NCI-H1436 (cell line): ENCODE measurements around the gene CHN2.

Experiments used
- DNase-seq: peaks from one replicate; lab custom pipeline; 2025; lab: John Stamatoyannopoulos, UW

CHN2 gene

DNA sequence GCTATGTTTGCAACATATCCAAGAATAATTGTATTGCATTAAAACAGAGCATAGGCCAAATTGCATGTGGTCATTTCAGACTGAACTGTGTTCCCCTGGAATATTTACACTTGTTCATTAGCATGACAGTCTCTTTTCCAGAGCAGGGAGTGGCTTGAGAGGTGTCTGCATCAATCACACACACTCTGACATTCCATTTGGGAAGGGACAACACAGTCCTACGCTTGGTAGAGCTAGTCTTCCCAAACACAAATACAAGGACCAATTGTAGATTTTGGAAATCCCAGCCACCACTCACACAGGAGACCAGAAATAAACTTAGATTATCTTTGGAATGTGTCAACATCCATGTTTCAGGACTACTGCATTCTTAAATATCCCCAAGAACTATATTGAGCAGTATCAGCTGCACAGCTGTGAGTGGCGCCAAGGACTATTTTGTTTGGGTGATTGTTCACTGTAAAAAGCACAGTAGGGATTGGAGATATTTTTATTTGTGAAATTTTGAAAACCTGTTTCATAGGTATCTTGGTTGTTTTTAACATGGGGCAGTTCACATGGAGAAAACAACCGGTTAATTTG is 275.5 kb downstream of the CHN2 start:
- DNase-seq: no peak

DNA sequence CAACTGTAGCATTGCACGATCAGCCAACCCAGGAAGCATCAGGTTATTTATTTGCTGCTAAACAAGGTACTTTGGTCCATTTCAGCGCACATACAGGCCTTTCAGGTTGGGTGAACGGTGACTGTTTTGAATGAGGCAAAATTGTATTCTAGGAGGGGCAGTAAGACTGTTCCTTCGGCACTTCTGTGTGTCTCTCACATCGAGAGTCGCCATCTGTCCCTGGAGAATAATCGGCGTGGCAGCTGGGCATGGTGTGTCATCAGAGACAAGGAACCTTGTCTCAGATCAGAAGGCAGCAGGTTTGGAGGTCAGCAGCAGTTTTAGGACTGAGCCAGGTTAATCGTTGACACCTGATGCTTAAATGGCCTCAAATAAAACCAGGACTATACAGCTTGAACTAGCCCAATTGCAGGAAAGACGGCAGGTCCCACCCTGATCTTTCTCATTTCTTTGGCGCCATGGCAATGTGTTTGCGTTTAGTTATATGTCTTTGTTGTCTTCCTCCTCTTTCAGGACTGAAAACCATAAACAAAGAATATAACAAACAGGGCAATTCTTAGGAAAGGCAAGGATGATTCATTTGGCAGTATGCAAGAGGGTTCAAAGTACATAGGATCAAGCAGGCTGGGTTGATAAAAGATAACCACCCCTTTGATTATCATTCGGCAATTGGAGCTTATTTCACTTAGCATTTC is 277.0 kb downstream of the CHN2 start:
- no peak for DNase-seq

DNA sequence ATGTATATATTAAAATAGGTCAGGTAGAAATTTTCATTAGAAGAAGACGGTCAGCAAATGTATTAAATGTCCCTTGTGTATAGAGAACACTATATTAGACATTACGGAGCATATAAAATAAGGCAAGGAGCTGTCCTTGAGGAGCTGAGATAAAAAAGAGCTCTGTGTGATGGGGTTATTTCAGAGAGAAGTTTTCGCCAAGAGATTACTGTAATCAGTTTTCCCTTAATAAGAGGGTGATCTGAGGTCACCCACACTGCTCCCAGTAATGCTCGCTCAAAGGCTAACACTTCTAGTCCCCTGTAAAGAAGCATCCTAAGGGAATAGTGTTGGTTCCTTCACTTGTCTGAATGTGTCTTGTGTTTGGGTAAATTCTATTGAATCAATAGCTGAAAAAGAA is 282.3 kb downstream of the CHN2 start:
- no peak for DNase-seq

DNA sequence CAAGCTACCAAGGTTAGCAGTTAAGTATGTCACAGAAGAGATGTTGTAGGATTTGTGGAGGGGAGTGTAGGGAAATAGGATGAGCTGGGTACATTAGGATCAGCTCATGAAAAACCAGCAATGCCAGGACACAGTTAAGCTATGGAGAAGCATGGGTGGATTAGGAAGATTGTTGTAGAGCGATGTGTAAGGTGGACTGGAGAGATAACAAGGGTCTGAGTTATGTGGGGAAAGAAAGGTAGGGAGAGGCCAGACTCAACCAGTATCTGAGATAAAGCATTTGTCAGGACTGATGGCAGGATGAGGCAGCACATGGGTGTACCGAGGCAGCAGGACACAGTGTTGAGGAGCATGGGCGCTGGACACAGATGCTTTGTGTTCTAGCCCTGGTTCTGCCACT is 283.7 kb downstream of the CHN2 start:
- DNase-seq: no peak

DNA sequence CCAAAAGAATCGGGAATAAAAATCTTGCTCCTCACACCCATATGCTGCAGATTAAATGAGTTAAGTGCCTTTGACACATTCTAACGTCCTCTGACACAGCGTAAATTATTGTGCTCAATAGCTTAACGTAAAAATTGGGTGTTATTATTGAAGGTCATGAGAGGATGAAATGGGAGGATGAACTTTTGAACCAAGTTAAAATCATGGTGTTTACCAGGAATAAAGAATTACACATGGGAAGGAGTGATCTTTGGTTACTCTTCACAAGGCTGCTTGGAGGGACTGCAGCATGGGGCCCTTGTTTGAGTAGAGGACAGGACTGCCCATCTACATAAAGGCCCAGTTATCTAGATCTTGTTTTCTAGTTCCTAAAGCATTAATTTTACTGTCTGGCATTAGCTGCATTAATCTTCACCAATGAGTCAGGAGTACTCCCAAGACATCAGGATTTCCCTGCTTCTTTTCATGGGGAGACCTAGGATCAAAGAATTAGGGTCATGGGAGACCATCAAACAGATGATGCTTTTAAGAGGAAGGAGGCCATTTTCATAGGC is 284.2 kb downstream of the CHN2 start:
- no peak for DNase-seq

DNA sequence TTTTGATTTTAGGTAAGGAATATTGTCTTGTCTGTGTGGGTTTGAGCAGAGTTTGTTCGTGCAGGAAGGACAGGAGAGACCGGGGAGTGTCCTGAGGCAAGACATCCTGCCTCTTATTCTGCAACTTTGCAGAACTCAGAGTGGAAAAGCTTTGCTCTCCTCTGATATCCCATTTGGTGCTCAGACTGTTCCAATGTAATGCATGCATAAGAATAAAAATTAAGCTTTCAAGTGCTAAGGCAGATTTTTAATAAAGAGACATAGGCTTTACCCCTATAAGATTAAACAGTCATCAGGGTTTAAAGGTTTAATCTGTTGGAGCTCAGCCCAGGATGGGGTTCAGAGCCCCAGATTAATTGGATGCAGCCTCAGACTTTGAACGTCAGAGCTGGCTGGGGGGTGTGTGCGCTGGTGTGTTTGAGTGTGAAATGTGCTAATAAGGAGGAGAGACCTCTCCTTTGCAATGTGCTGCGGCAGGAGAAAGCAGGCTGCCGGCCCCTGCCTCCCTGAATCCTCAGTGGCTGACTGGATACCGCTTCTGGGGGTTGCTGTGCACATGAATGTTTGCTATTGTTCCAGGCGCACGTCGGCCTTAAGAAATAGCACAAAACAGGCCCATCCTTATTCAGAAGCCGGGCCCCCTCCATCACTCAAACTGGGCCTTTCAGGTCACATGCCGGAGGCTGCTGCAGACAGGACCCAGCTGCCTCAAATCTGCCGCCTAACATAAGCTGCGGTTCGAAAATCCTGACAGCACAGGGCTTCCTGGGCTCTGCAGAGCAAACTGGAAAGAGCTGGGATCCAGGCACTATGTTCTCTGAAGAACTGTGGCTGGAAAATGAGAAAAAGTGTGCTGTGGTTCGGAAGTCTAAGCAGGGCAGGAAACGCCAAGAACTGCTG is 285.0 kb downstream of the CHN2 start:
- DNase-seq: no peak

DNA sequence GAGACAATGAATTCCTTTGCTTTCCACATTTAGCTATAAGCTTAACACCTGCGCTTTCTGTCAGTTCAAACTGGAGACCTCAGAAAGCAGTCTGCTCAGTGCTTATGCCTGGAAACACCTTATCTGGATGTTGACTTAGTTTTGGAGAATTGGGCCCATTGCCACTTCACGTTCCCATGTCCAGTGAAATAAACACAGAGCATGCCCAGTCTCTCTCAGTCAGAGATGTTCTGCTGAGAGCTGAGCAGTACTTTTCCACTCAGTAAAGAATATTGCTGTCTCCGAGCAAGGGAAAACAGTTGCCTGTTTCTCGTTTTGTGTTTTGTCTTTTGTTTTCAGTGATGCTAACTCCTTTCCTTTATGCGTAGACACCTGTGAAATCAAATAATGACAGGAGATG is 285.9 kb downstream of the CHN2 start:
- DNase-seq: no peak

DNA sequence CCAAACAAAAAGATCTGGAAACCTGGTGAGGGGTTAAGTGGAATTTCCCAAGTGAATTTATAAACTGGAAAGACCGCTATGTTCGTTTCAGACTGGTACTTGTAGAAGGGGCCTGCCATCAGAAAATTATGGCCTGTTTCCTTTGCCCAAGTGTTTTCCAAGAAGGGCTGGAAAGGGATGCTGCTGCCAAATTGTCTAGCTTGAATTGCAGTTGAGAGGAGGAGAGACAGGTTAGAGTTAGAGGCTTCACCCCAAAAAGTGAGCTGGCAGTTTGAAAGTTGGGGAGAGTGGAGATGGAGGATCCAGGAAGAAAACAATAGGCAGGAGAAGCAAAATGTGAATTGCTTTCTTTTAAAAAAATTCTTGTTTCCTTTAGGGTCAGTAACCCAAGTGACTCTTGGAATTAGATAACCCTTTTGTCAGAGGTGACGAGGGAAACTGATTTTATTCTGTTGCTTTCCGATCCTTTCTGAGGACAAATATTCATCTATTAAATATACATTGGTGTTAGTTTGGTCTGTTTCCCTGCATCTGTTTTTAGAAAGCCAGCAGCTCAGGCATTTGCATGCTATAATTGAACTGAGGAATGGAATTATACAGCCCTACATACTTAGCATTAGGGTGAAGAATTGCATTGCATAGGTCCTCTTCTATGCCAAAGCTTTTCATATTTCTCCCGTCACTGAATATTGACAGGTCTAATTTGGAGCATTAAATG is 286.5 kb downstream of the CHN2 start:
- DNase-seq: no peak

DNA sequence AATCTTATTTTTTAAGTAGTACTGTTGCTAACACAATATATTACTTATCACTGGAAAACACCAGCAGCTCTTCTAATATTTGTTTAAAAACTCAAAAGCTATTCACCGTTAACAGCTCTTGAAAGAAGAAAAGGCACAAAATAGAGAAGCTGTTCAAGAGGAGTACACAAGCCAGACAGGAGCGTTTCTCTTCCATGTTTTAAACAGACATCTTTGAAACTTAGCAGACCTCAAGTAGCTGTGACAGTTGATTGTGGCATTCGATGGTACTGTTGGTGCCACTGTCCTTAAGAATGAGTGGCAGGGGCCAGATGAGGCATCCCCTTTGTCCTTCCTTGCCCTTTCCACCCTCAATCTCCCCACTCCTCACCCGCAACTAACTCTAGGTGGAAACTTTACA is 287.5 kb downstream of the CHN2 start:
- no peak for DNase-seq

DNA sequence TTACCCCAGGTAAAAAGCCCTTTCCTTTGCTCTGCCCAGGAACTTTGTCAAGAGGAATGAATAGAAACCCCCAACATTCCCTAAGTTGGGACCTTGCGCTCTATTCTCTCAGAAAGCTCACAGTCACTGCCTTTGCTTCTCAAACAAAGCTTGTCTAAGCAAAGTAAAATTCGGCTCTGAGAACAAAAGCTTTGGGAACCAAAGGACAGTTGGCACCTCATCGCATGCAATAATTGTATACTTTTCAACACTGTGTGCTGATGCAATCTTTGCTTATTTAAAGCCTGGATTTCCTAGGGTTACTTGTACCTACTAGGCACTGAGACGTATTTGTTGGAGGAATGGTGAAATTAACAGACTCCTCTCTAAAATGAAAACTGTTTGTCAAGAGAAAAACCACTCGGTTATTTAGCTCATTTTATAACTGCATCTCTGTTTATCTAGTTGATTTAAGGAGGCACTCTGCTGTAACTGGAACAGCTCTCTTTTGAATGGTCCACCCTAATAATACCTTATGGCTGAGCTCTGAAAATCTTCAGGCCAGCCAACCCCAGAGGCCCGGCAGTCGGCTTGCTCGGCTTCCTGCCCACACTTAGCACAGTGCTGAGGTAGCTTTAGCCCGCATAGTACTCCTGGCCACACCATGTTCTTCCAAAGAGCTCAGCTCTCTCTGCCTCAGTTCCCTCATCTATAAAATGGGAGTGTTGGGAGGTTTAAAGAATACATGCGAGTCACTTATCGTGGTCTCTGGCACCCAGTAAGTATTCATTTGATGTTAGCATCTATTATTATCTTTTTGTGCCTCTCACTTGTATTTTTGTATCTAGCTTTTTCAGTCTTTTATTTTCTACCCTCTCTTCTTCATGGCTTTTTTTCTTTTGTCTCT is 288.9 kb downstream of the CHN2 start:
- peak; percentile 15 for DNase-seq

DNA sequence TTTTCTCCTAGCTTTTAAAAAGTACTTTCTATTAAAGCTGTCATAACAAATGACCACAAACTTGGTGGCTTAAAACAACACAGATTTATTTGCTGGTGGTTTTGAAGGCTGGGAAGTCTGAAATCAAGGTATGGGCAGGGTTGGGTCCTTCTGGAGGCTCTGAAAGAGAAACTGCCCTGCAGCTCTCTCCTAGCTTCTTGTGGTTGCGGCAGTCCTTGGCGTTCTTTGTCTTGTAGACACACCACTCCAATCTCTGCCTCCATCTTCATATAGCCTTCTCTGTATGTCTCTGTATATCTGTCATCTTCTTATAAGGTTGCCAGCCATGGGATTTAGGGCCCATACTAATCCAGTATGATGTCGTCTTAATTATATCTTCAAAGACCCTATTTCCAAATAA is 289.7 kb downstream of the CHN2 start:
- DNase-seq: no peak

DNA sequence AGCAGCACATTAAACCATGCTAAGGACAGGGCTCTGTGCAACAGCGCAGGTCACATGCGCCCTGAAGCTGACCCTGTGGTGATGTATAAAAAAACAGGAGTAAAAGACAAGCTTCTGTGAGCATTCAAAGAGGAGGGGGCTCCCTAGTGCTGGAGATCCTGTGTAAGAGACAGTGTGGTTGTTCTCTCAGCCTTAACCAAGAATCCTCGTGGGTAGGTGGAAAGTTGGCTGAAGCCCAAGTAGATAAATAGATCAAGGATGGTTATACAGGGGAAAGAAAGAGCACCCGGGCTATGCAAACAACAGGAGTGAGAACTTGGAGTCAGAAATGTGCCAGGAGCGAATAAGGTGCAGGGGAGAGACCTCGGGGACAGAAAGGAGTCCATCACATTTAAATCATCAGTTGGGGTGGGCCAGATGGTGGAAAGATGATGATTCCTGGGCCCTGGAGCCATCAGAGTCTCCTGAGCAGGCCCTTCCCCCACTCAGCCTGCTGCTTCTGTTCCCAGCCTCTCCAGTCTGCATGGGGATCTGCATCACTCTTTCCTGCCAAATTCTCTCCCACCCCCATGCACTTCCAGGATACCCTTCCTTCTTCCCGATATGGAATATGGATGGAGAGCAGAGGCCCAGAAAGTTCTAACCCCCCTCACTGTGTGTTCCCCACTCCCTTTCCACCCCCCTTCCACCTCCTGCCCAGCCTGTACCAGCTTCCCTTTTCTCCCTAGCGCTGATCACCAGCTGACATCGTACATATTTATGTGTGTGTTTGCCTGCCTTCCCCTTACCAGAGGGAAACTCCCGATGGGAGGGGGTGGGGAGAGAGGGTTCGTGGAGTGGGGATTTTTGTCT is 291.0 kb downstream of the CHN2 start:
- peak; percentile 5 for DNase-seq

DNA sequence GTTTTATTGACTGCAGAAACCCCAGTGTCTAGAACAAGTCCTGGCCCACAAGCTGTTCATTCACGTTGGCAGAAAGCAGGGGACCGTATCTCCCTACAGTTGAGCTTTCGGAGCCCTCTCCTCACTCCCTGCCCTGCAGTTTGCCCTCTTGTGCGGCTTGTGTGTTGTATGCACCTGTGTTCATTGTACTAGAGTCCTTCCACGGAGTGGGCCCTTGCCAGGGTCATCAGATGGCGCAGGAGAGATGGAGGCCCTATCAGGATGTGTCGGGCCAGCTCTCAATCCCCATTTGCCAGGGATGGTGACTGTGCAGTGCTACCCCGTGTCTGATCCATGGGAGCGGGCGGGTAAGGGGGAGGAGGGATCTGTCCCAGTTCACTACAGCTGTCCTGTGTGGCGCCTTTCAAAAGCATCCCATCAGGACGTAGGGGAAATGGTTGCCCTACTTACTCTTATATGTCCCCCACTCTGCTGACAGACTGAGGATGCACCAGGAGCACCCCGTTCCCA is 291.7 kb downstream of the CHN2 start:
- DNase-seq: no peak

DNA sequence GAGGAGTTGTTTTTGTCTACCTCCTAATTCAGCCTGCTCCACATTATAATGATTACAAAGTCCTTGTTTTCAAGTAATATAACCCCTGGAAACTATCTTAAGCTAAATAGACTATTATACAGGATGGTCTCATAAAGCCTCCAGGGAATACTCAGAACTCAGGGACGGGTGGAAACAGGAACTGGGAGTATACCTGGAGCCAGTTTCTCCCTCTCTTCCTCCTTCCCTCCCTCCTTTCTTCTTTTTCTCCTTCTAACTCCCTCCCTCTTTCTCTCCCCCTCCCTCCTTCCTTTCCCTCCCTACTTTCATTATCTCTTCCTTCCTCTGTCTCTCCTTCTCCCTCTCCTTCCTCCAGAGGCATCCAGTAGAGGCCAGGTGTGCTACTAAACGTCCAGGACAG is 292.8 kb downstream of the CHN2 start:
- DNase-seq: no peak

DNA sequence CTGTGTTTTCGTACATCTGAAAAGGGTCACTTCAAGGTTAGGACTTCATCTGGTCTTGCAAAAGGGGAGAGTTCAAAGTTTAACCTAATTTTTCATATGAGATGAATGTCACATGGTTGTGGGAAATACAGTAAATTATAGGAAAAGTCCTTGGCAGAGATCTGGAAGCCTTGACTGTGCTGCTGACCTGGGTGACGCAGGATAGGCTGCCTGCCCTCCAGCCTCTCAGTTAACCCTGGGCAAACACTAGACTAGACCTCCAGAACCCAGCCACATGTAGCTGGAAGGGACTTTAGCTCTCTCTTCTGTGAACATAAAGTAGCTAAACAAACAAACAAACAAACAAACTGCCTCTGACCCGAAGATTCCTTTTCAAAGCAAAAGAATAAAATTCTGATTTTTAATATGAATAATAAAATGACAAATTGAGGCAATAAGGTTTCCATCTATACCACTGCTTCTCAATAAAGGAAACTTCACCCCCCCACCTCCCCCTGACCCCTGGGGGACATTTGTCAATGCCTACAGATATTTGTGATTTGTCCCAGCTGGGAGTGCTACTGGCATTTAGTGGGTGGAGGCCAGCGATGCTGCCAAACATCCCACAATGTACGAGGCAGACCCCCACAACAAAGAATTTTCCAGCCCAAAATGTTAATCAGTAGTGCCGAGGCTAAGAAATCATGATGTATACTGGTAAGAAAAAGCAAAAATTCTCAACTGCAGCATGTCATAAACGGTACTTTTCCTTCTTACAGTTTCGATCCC is 293.8 kb downstream of the CHN2 start:
- no peak for DNase-seq

DNA sequence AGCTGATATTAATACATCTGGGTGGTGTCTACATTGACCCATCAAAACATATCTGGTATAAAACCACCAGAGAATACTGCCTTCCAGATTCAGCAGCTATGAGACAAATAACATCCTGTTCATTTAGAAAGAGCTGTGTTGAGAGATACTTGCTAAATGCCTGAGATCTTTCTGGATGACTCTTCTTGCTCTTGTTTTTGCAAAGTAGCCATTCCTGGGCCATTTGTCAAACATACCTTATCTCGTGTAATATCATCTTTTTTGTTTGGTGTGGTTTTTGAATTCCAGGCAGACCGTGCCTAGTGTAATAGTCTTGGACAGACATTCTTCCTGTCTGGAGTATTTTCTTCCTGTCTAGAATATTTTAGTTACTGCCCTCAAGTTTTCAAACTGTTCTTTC is 294.4 kb downstream of the CHN2 start:
- no peak for DNase-seq

DNA sequence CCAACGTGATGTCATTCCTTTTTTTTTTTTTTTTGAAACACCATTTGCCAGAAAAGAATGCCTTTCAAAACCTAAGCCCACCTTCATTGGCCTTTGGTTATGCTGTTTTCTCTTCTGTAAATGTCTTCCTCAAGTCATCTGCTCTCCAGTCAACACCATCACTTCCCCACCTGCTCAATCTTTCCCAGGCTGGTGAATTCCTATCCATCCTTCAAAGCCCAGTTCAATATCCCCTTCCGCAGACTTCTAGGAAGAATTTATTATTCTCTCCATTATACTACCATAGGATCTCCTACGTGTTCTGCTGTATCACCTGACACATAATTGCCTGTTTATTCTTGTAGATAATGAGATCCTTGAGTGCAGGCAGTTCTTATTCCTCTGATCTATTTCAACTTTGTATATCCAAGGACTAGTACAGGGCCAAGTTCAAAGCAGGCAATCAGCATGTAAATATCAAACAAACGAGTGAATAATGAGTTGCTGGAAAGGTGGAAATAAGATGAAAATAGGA is 295.6 kb downstream of the CHN2 start:
- DNase-seq: peak; percentile 10

DNA sequence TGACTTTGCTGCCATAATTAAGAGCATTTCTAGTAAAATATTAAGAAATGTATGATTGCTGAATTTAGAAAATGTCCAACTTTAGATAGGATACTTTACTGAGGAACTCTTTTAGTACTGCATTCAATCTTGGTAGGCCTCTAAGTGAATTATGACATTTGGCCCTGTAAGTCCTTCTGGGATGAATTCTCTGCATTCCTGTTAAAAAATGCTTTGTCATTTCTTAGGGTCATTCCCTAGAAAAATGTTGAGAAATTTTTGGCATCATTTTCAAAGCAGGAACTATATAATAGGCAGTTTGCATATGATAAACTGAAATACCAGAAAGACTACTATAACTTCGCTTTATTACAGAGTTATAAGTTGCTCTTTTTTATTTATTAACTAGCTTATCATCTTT is 299.8 kb downstream of the CHN2 start:
- no peak for DNase-seq

DNA sequence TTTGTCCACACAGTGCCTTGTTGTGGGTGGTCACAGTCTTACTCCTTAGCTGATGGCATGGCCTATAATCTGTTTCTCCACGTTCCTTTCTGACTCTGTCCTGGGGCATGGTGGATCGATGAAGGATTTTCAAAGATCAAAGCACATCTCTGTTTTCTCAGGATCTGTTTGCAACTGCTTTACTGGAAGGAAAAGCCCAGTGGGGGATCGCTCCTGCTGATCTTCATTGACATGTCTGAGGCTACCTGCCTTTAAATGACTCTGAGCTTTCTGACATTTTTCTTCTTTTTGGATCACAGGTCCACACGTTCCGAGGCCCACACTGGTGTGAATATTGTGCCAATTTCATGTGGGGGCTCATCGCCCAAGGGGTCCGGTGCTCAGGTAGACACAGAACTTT is 301.1 kb downstream of the CHN2 start:
- DNase-seq: no peak
